ENCODE data around the gene DESI1.

DNA sequence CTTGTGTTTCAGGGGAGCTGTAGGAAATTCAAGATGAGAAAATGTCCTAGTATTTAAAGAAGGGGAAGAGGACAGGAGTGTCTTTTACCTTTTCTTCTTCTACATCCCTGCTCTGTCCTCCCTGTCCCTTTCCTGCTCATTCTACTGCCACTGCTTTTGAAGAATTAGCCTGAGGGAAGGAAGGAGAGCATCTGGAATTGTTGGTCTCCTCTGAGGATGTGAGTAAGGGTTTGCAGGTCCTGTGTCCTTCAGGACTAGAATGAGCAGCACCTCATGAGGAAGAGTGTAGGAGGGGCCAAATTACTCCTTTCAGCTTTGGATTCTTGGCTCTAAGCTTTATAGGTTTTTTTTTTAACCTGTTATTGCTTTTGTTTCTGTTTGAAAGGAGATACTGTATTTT, 43.6 kb upstream of the DESI1 start:
- TF ChIP-seq CTCF (conservative IDR thresholded peaks at IDR 0.05; ENCODE audit: low read length), result no peak
- no peak for TF ChIP-seq EZH2phosphoT487 (IDR thresholded peaks at IDR 0.05; ENCODE audit: borderline replicate concordance)

Measured in Loucy (cell line).